ENCODE data around the gene TMEM94.

The TMEM94 gene

GRCh38 chr17:75499313-75500022 lies 43.0 kb downstream of the TMEM94 start:
- no peak for DNase-seq

DNA sequence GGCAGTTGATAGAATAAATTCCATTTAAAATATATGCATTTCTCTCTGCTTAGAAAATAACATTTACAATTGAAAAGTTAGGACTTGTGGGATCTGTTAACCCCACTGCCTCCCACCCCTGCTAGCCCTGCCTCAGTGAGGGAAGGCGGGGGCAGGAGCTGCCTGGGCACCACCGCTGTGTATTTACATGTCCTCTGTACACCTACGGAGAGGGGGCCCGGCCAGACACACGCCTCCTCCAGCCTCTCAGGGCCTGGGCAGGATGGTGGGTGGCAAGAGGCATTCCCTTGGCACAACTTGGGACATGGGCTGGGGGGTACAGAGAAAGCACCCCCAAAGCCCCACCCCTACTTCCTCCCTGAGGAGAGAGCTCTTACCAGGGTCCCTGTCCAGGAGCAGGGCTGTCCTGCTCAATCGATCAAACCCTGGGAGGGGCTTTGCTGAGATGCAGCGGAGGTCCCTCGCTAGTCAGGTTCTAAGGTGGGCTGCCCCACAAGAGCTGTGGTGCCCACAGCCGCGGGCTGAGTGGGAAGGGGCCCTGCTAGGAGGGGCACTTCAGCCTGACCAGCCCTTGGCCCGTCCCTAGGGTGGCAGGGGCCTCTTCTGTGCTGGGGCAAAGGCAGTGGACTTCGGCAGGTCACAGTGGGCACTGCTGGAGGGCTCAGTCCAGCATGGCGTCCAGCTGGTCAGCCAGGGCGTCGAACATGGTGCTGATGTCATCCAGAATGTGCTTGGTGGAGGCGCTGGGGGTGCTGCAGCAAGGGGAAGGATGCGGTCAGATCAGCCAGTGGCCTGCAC lies 44.2 kb downstream of the TMEM94 start:
- DNase-seq = no peak

DNA sequence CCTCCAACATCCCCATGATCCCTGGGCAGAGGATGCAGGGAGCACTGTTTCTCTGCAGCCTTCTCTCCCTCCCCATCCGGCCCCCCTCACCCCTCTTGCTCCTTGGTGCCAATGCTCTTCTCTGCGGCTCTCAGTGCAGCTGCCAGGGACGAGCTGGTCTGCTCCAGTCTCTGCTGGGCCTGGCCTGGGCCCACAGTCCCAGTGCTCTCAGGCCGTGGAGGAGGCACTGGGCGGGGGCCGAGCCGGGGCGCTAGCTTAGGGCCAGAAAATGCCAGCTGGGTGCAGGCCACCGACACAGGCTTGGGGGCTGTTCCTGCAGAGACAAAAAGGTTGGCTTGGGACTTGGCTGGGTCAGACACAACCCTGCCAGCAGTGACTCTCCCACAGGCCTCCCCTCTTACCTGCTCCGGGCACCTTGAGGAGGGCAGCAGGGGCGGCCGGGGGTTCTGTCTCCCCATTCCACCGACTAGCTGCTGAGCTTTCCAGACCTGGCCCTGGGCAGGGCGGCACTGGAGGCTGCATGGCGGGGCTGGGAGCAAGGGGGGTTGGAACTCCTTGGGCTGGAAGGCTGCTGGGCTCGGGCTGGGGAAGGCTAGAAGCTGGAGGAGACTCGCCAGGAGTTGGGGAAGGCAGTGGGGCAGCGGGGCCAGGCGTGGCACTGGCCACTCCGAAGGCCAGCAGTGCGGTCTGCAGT lies 45.1 kb downstream of the TMEM94 start:
- DNase-seq = no peak

GRCh38 chr17:75502072-75502720 lies 45.8 kb downstream of the TMEM94 start:
- no peak for DNase-seq

DNA sequence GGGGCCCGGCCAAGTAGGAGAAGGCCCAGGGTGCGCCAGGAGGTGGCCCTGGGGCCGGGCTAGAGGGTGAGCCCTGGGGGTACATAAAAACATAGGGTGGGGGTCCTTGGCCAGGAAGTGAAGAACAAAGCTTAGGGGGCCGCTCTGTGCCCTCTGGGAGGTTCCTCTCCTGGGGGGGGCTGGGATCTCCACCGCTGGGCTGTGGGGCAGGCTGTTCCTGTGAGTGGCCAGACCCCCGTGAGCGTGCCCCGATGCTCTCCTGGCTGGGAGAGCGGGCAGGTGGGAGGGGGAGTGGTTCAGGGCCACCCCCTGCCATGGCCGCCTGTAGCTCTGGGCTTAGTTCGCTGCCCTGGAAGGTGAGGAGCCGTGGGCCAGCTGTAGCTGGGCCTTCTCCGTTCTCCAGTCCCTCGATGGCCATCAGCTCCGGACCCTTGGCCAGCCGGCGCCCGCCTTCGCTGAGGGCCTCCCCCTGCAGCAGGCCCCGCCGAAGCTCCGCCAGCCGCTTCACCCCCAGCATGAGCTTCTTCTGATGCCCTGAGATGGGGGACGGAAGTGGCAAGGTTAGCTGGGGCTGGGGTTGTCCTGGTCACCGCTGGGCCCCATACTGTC lies 46.4 kb downstream of the TMEM94 start:
- DNase-seq = no peak

DNA sequence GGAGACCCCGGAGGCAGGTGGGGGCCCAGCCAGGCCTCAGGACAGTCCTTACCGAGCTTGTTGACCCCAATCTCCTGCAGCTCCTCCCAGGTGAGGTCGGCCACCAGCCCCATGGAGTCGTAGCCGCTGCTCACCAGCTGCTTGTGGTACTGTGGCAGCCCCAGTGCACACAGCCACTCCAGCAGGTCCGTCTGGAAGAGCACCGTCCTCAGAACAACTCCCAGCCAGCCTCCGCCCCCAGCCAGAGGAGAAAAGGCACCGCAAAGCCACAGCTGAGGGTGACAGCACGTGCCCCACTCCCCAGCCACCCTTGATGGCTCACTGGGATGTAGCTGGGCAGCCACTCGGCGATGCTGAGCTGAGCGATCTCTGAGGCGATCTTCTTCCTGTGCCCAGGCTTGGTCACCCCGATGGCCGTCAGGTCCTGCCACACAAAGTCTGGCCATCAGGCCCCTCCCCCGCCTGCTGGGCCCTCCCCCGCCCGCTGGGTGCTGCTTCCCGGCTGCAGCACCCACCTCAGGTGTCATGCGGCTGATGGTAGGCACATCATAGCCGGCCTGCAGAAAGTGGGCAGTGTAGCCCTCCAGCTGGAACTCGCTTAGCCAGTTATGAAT lies 47.0 kb downstream of the TMEM94 start:
- DNase-seq = no peak

DNA sequence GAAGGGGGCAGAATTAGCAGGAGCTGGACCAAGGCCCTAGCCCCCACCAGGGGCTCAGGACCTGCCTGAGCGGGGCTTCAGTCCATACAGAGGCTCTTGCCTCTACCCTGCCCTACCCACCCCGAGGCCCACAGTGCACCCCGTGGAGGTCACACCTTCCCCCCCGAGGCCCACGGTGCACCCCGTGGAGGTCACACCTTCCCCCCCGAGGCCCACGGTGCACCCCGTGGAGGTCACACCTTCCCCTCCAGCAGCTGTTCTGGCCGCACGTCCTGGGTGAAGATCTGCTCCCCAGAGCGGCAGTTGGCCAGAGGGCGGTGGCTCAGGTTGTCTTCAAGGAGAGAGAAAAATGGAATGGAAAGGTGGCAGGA lies 47.5 kb downstream of the TMEM94 start:
- DNase-seq = no peak

- DNase-seq = peak; percentile 44
These were observed 48.1 kb downstream of the TMEM94 start for GRCh38 chr17:75504347-75505151.

DNA sequence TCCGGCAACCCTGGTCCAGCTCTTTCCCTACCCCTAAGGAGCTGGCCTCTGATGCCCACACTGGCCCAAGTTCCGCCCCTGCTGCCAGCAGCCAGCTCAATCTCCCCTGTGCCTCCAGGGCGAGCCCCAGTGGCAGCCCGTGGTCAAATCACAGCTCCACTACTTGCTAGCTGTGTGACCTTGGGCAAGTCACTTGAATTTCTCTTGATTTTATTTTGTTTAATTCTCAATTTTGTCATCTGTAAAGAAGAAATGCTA lies 48.6 kb downstream of the TMEM94 start:
- no peak for DNase-seq

GRCh38 chr17:75505640-75506039 lies 49.2 kb downstream of the TMEM94 start:
- DNase-seq = no peak

GRCh38 chr17:75506134-75506533 lies 49.7 kb downstream of the TMEM94 start:
- DNase-seq = no peak

DNA sequence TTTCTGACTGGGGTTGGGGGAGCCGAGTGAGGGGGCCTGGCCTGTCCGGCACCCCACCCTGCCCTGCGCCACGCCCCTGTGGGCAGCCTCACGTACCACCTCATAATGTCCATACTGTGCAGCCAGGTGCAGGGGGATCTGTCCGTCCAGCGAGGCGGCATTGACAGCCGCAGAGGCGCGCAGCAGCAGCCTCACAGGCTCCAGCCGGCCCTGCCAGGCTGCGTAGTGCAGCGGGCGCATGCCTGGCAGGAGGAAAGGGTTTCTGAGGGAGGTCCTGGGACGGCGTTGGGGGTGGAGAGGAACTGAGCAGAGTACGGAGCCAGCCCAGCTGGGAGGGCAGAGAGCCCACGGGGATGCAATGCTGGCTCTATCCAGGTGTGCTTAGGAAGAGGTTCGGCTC lies 50.5 kb downstream of the TMEM94 start:
- no peak for DNase-seq

- DNase-seq = no peak
These were observed 51.6 kb downstream of the TMEM94 start for GRCh38 chr17:75507733-75508719.

DNA sequence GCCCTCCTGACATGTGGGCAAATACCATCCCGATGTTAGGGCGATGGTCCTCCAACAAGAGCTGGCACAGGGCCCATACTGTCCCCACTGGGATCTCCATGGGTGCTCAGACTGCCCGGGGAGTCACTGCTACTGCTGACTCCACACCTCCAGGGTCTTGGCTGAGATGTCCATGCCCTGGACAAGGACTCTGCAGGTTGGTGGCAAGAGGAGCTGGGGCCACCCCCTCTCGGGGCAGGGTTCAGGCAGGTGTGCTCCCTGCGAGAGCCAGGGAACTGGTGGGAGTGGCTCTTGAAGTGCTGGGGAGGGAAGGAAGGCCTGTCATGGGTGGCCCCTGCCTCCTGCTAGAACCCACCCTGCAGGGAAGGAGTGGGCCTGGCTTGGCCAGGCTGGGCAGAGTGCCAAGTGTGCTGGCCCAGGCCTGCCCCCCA lies 52.5 kb downstream of the TMEM94 start:
- no peak for DNase-seq

DNA sequence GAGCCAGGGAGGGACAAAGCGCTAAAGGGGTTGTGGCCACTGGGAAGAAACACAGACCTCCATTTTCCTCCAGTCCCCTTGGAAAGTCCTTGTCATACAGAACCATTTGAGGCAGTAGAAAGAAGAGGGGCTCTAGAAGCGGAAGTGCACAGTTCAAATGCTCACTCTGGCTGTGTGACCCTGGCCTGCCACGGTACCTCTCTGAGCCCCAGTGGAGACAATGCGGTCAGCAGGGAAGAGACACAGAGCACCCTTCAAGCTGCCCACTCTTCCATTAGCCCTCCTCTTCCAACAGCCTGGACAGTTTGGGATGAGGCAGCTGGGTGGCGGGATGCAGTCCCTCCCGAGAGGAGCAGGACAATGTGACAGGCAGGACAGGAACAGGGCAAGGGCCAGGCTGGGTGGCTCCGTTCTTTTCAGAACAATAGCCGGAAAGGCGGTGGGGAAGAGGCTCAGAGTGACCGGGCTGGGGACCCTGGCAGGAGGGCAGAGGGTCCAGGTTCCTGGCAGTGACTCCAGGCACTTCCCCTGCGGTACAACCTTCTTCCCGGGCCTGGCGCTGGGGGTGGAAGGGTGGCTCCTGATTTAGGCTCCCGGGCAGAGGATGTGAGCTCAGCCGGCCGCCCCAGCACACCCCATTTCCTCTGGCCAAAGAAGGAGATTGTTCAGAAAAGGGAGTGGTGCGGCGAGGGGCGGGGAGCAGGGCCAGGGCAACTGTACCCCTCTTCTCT lies 53.3 kb downstream of the TMEM94 start:
- DNase-seq = no peak

DNA sequence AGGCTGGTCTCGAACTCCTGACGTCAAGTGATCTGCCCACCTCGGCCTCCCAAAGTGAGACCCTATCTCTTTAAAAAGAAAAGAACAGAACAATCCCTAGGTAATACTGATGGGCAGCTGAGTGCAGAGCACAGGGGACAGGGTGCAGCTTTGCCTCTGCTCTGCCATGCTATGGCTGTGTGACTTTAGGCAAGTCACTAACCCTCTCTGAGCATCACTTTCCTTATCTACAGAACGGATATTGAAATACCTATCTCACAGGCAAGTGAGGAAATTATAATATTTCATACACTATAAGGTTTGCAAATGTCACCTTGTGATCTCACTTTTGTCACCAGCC lies 54.8 kb downstream of the TMEM94 start:
- no peak for DNase-seq

GRCh38 chr17:75511610-75512575 lies 55.5 kb downstream of the TMEM94 start:
- DNase-seq = no peak

- DNase-seq = no peak
These were observed 56.6 kb downstream of the TMEM94 start for GRCh38 chr17:75512926-75513640.
